ENCODE data around the gene LAMA2. TPM values are rescaled to one million over a fixed set of nuclear protein-coding genes. Genes with fewer than 3 reads are reported as not detected.

LAMA2 gene
- total and polyA plus RNA-seq, 2 experiments from 2014 or later = 0.91 to 6.4 TPM

DNA sequence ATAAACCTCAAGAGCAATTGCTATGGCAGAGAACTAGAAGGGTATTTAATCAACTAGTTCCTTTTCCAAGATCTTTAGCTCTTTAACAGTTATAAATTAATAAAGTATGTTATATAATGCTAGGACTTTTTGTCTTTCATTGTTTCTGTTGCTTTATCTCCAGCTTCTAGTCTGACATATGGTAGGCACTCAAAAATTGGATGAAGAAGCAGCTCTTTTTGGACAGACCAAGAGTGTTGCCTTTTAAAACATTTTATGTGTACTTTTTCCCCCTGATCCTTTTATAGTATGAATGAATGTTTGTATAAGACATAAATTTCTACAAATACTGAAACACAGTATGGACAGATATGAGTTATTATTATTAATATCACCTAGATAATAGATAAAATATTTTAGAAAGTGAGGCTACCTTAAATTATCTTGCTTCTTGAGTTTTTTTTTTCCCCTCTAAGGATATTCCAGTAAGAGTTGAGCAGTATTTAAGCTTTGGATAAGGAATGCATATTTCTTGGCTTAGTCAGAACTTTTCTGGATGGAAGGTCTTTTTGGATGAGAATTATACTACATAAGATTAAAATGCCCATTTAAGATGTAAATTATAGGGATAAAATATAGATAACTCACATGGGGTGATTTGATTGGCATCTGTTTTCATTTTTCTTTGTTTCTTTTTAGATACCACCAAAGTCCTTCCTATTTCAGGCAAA, 16.6 kb downstream of the LAMA2 start:
- TF ChIP-seq, protein P1, sequence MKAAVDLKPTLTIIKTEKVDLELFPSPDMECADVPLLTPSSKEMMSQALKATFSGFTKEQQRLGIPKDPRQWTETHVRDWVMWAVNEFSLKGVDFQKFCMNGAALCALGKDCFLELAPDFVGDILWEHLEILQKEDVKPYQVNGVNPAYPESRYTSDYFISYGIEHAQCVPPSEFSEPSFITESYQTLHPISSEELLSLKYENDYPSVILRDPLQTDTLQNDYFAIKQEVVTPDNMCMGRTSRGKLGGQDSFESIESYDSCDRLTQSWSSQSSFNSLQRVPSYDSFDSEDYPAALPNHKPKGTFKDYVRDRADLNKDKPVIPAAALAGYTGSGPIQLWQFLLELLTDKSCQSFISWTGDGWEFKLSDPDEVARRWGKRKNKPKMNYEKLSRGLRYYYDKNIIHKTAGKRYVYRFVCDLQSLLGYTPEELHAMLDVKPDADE (IDR thresholded peaks at IDR 0.05) = no peak
- TF ChIP-seq NANOG (IDR thresholded peaks at IDR 0.05; ENCODE audit: borderline replicate concordance) (no peak), CTCF (conservative IDR thresholded peaks at IDR 0.05; ENCODE audit: low read depth in 2 of 2) (no peak), CREB1 (CRISPR knock-in tag; IDR thresholded peaks at IDR 0.05; ENCODE audit: low read depth) (no peak), STAT1 (IDR thresholded peaks at IDR 0.05; ENCODE audit: unreplicated experiment) (no peak), ZNF331 (CRISPR knock-in tag; IDR thresholded peaks at IDR 0.05; ENCODE audit: low read depth) (no peak), EZH2 (IDR thresholded peaks at IDR 0.05; ENCODE audit: low read depth, unreplicated experiment) (no peak), JUNB (IDR thresholded peaks at IDR 0.05; ENCODE audit: unreplicated experiment) (no peak), ZNF114 (CRISPR knock-in tag; IDR thresholded peaks at IDR 0.05) (no peak), POLR2AphosphoS5 (IDR thresholded peaks at IDR 0.05; ENCODE audit: low read depth) (no peak), EZH2phosphoT487 (IDR thresholded peaks at IDR 0.05; ENCODE audit: unreplicated experiment) (no peak)
- TF ChIP-seq, protein P2, sequence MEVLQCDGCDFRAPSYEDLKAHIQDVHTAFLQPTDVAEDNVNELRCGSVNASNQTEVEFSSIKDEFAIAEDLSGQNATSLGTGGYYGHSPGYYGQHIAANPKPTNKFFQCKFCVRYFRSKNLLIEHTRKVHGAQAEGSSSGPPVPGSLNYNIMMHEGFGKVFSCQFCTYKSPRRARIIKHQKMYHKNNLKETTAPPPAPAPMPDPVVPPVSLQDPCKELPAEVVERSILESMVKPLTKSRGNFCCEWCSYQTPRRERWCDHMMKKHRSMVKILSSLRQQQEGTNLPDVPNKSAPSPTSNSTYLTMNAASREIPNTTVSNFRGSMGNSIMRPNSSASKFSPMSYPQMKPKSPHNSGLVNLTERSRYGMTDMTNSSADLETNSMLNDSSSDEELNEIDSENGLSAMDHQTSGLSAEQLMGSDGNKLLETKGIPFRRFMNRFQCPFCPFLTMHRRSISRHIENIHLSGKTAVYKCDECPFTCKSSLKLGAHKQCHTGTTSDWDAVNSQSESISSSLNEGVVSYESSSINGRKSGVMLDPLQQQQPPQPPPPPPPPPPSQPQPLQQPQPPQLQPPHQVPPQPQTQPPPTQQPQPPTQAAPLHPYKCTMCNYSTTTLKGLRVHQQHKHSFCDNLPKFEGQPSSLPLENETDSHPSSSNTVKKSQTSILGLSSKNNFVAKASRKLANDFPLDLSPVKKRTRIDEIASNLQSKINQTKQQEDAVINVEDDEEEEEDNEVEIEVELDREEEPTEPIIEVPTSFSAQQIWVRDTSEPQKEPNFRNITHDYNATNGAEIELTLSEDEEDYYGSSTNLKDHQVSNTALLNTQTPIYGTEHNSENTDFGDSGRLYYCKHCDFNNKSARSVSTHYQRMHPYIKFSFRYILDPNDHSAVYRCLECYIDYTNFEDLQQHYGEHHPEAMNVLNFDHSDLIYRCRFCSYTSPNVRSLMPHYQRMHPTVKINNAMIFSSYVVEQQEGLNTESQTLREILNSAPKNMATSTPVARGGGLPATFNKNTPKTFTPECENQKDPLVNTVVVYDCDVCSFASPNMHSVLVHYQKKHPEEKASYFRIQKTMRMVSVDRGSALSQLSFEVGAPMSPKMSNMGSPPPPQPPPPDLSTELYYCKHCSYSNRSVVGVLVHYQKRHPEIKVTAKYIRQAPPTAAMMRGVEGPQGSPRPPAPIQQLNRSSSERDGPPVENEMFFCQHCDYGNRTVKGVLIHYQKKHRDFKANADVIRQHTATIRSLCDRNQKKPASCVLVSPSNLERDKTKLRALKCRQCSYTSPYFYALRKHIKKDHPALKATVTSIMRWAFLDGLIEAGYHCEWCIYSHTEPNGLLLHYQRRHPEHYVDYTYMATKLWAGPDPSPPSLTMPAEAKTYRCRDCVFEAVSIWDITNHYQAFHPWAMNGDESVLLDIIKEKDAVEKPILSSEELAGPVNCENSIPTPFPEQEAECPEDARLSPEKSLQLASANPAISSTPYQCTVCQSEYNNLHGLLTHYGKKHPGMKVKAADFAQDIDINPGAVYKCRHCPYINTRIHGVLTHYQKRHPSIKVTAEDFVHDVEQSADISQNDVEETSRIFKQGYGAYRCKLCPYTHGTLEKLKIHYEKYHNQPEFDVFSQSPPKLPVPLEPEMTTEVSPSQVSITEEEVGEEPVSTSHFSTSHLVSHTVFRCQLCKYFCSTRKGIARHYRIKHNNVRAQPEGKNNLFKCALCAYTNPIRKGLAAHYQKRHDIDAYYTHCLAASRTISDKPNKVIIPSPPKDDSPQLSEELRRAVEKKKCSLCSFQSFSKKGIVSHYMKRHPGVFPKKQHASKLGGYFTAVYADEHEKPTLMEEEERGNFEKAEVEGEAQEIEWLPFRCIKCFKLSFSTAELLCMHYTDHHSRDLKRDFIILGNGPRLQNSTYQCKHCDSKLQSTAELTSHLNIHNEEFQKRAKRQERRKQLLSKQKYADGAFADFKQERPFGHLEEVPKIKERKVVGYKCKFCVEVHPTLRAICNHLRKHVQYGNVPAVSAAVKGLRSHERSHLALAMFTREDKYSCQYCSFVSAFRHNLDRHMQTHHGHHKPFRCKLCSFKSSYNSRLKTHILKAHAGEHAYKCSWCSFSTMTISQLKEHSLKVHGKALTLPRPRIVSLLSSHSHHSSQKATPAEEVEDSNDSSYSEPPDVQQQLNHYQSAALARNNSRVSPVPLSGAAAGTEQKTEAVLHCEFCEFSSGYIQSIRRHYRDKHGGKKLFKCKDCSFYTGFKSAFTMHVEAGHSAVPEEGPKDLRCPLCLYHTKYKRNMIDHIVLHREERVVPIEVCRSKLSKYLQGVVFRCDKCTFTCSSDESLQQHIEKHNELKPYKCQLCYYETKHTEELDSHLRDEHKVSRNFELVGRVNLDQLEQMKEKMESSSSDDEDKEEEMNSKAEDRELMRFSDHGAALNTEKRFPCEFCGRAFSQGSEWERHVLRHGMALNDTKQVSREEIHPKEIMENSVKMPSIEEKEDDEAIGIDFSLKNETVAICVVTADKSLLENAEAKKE (CRISPR knock-in tag; IDR thresholded peaks at IDR 0.05) = no peak
- Mint-ChIP-seq H3K9me3 (no peaks in the 10 kb centered on the region), H3K27me3 (ENCODE audit: insufficient read depth, low read depth, poor library complexity) (peaks cover under 1% of the 10 kb centered on the region), H3K27ac (no peak overlapping the region), H3K4me1 (no peaks in the 10 kb centered on the region; the same call in 2 of the 3 replicates), H3K4me3 (no peak overlapping the region), H3K36me3 (ENCODE audit: low read depth) (no peaks in the 10 kb centered on the region)
- no peak overlapping the region for H3K27ac ChIP-seq (ENCODE audit: low read depth)
- no peaks in the 10 kb centered on the region for H3F3A ChIP-seq (replicated peaks; ENCODE audit: low read depth)
- no peak overlapping the region for H2AFZ ChIP-seq
- no peak overlapping the region for H3K4me3 ChIP-seq
- H3K4me1 ChIP-seq (ENCODE audit: insufficient read depth) = no peaks in the 10 kb centered on the region
- no peaks in the 10 kb centered on the region for H4K20me1 ChIP-seq (replicated peaks; ENCODE audit: insufficient read depth)
- H3K27me3 ChIP-seq (ENCODE audit: insufficient read depth) = no peaks in the 10 kb centered on the region
- no peak for DNase-seq (ENCODE audit: low spot score)
- no peaks in the 10 kb centered on the region for H3K36me3 ChIP-seq (ENCODE audit: insufficient read depth)
- H3K79me2 ChIP-seq (replicated peaks; ENCODE audit: insufficient read depth) = no peaks in the 10 kb centered on the region
- H3K9me2 ChIP-seq (ENCODE audit: insufficient read depth) = no peaks in the 10 kb centered on the region
- no peak for ATAC-seq
- H3K4me2 ChIP-seq = no peak overlapping the region
